K562 (cell line): ENCODE measurements around the gene SLC29A3. TPM values are rescaled to one million over a fixed set of nuclear protein-coding genes. Genes with fewer than 3 reads are reported as not detected.

Experiments used
- BCOR ChIP-seq: fragments of 450-650 bp; IDR thresholded peaks from 2 replicates; pipeline ENCODE4 v1.6.1; 2016
- CHD1 ChIP-seq: fragments of 200-600 bp; sonication (generic); IDR thresholded peaks from one replicate; pipeline ENCODE4 v1.6.1; 2012; ENCODE audit warnings: mild to moderate bottlenecking, moderate library complexity, low read length, inconsistent platforms
- DPF2 ChIP-seq: fragments of 450-650 bp; IDR thresholded peaks from 2 replicates; pipeline ENCODE4 v1.6.1; 2016
- ETV1 ChIP-seq: fragments of 450-650 bp; conservative IDR thresholded peaks from 2 replicates; pipeline ENCODE4 v1.6.1; 2016; ENCODE audit warnings: missing genetic modification characterization, control low read depth, low read depth, missing compliant biosample characterization
- FOSL1 ChIP-seq: fragments of 200-800 bp; sonication (Bioruptor generic); conservative IDR thresholded peaks from 2 replicates; pipeline ENCODE4 v1.6.1; 2016; ENCODE audit warnings: missing genetic modification characterization, missing compliant biosample characterization
- HEY1 ChIP-seq: fragments of 250-450 bp; sonication (Bioruptor Pico); IDR thresholded peaks from 2 replicates; pipeline ENCODE4 v1.5.0; 2020; ENCODE audit warnings: mild to moderate bottlenecking, moderate library complexity, borderline replicate concordance
- JUN ChIP-seq, 2 experiments: sonication (generic) in 1 of 2; formaldehyde crosslinking in 1 of 2; IDR thresholded peaks; 2 replicates each; pipeline versions ENCODE4 v1.6.1 to v1.8.0; 2012 to 2022; ENCODE audit warnings: borderline replicate concordance in 2 of 2, mild to moderate bottlenecking in 2 of 2, improper control_type of control experiment in 1 of 2, low read depth in 1 of 2, low read length in 1 of 2, missing genetic modification reagents in 1 of 2
- KDM1A ChIP-seq, 2 experiments: fragments of 450-650 bp; IDR thresholded peaks; 2 replicates each; pipeline ENCODE4 v1.6.1; 2016; ENCODE audit warnings: mild to moderate bottlenecking in 2 of 2
- MYNN ChIP-seq, 2 experiments: sonication (generic); formaldehyde crosslinking in 1 of 2; IDR thresholded peaks; 2 replicates each; pipeline versions ENCODE4 v1.5.0 to v1.6.1; 2016 to 2020; ENCODE audit warnings: antibody characterized with exemption in 1 of 2, missing genetic modification reagents in 1 of 2
- NR1H2 ChIP-seq: sonication (generic); formaldehyde crosslinking; IDR thresholded peaks from 2 replicates; pipeline ENCODE4 v1.4.0; 2020; ENCODE audit warnings: mild to moderate bottlenecking, missing genetic modification reagents
- PBX2 ChIP-seq, 2 experiments: IDR thresholded peaks in 1 of 2; conservative IDR thresholded peaks in 1 of 2; 2 replicates each; pipeline ENCODE4 v1.6.1; 2016; ENCODE audit warnings: low read depth in 2 of 2, mild to moderate bottlenecking in 1 of 2, missing compliant biosample characterization in 1 of 2, missing genetic modification characterization in 1 of 2, moderate library complexity in 1 of 2
- RBM25 ChIP-seq: fragments of 200-400 bp; formaldehyde crosslinking; IDR thresholded peaks from 2 replicates; pipeline ENCODE4 v1.6.1; 2018; ENCODE audit warnings: low read length, low read depth, moderate library complexity; ENCODE audit not compliant: severe bottlenecking
- RUNX1 ChIP-seq: sonication (generic); IDR thresholded peaks from 2 replicates; pipeline ENCODE4 v1.6.1; 2016; ENCODE audit warnings: antibody characterized with exemption, low read depth
- SMARCE1 ChIP-seq: fragments of 450-650 bp; IDR thresholded peaks from 2 replicates; pipeline ENCODE4 v1.7.1; 2016; ENCODE audit warnings: mild to moderate bottlenecking
- TRIM24 ChIP-seq, 2 experiments: fragments of 450-650 bp; IDR thresholded peaks; 2 replicates each; pipeline ENCODE4 v1.6.1; 2016
- UBTF ChIP-seq, 2 experiments: IDR thresholded peaks; 2 replicates each; pipeline ENCODE4 v1.6.1; 2012; ENCODE audit warnings: improper control_type of control experiment in 2 of 2, low read depth in 2 of 2, low read length in 2 of 2, borderline replicate concordance in 1 of 2
- VEZF1 ChIP-seq: fragments of 200-800 bp; sonication (Bioruptor generic); IDR thresholded peaks from 2 replicates; pipeline ENCODE4 v1.6.1; 2017; ENCODE audit warnings: missing genetic modification characterization, missing compliant biosample characterization
- YY1 ChIP-seq, 3 experiments: IDR thresholded peaks; 2 replicates each; pipeline ENCODE4 v1.6.1; 2011; ENCODE audit warnings: low read length in 2 of 3, mild to moderate bottlenecking in 2 of 3, moderate library complexity in 2 of 3, borderline replicate concordance in 1 of 3, control low read depth in 1 of 3, low read depth in 1 of 3; ENCODE audit not compliant: insufficient read depth in 3 of 3, insufficient replicate concordance in 2 of 3, control insufficient read depth in 1 of 3, insufficient read length in 1 of 3; ENCODE audit errors: extremely low read depth in 1 of 3
- ZNF316 ChIP-seq: fragments of 450-650 bp; IDR thresholded peaks from 2 replicates; pipeline ENCODE4 v1.6.1; 2016
- polyA plus RNA-seq, 8 experiments: library from polyadenylated mRNA; depleted of rRNA in 4 of 8; stranded (reverse) in 5 of 8; unstranded in 3 of 8; fragments of >200 nt; fragmentation: Nextera tagmentation in 2 of 8; fragmentation: Illumina TruSeq in 1 of 8; extraction: Ambion mirVana in 2 of 8; extraction: Trizol in 1 of 8; gene quantifications; 2 replicates each; pipeline versions ENCODE4 v1.2.1 to v1.2.3, GENCODE V29; 2011 to 2014; ENCODE audit warnings: inconsistent platforms in 1 of 8, missing spikeins in 1 of 8
- total RNA-seq, 7 experiments: library from RNA; depleted of rRNA in 6 of 7; stranded (reverse); fragments of >200 nt in 6 of 7; fragmentation: Illumina TruSeq in 2 of 7; extraction: Trizol in 2 of 7; gene quantifications; 2 replicates each; pipeline versions ENCODE4 v1.2.1 to v1.2.3, GENCODE V29; 2011 to 2021; ENCODE audit warnings: low replicate concordance in 1 of 7

The SLC29A3 gene
- total and polyA plus RNA-seq, 9 of the 15 experiments (the other 6 are each of a cell fraction or from before 2014, with no cell fraction given): 2.1 to 10.7 (median 4.6) TPM

GRCh38 chr10:71357792-71358265 lies 38.8 kb downstream of the SLC29A3 start (continued):
- TF ChIP-seq RBM25: peak; percentile 94
- TF ChIP-seq FOSL1 (tag): peak; percentile 88
- TF ChIP-seq SMARCE1: peak; percentile 29; the same call in 1 of the 2 replicates
- 0 out of 2 replicates have a peak, but pooled peaks have one; percentile 4 for TF ChIP-seq ETV1 (tag)
- no peak for TF ChIP-seq HEY1 (CRISPR knock-in tag)
- no peak for TF ChIP-seq RUNX1
- TF ChIP-seq MYNN (IDR thresholded peaks at IDR 0.05): no peak
- no peak for TF ChIP-seq MYNN (CRISPR knock-in tag; IDR thresholded peaks at IDR 0.05)
- TF ChIP-seq CHD1: no peak
- TF ChIP-seq KDM1A (IDR thresholded peaks at IDR 0.05): peak; percentile 90 to 91
- peak; percentile 91 for TF ChIP-seq BCOR
- TF ChIP-seq VEZF1 (CRISPR knock-in tag): 0 out of 2 replicates have a peak, but pooled peaks have one; percentile 21
- peak; percentile 39; the same call in 1 of the 2 replicates for TF ChIP-seq JUN (IDR thresholded peaks at IDR 0.05; ENCODE audit: borderline replicate concordance, low read depth, low read length)
- no peak for TF ChIP-seq JUN (CRISPR knock-in tag; IDR thresholded peaks at IDR 0.05; ENCODE audit: borderline replicate concordance)
- TF ChIP-seq UBTF (IDR thresholded peaks at IDR 0.05; ENCODE audit: borderline replicate concordance in 1 of 2, low read depth in 2 of 2, low read length in 2 of 2): peak in 1 of 2 experiments; percentile 77; a peak in 2 of 4 replicates
- TF ChIP-seq TRIM24 (IDR thresholded peaks at IDR 0.05): 0 out of 4 replicates have a peak, but pooled peaks of 1 of the 2 experiments have one; percentile 15
- TF ChIP-seq YY1 (IDR thresholded peaks at IDR 0.05; ENCODE audit: borderline replicate concordance in 1 of 3, control insufficient read depth in 1 of 3, extremely low read depth in 1 of 3, insufficient read depth in 3 of 3, insufficient read length in 1 of 3, insufficient replicate concordance in 2 of 3, low read depth in 1 of 3, low read length in 2 of 3): no peak
- 0 out of 2 replicates have a peak, but pooled peaks have one; percentile 12 for TF ChIP-seq ZNF316
- TF ChIP-seq PBX2 (CRISPR knock-in tag; IDR thresholded peaks at IDR 0.05; ENCODE audit: low read depth): no peak
- peak; percentile 85 for TF ChIP-seq PBX2 (tag; conservative IDR thresholded peaks at IDR 0.05; ENCODE audit: low read depth)
- TF ChIP-seq DPF2: 0 out of 2 replicates have a peak, but pooled peaks have one; percentile 45
- 0 out of 2 replicates have a peak, but pooled peaks have one; percentile 52 for TF ChIP-seq NR1H2 (CRISPR knock-in tag)
